NCI-H510A treated with DMSO at 0.1 percent for 48 hours (cell line): ENCODE results near the gene FRZB.

Experiments used
- DNase-seq: peaks from one replicate; lab custom pipeline; 2025; lab: John Stamatoyannopoulos, UW

The FRZB gene

DNA sequence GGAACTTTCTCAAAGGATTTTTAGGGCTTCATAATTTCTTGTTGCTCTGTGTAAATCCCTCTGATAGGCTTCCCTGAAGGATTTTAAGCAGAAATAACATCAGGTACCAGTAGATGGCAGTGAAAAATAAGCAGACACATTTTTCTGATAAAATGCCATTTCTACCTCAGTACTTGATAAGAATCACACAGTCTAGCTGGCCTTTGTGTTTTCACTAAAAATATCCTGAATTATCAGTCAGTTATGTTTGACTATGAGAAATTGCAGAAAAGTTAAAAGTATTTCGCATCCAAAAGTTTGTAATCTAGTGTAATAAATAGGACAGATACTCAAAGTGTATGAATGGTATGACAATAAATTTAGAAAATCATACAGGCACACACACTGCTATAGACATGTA, 81.7 kb downstream of the FRZB start:
- peak; percentile 71 for DNase-seq

DNA sequence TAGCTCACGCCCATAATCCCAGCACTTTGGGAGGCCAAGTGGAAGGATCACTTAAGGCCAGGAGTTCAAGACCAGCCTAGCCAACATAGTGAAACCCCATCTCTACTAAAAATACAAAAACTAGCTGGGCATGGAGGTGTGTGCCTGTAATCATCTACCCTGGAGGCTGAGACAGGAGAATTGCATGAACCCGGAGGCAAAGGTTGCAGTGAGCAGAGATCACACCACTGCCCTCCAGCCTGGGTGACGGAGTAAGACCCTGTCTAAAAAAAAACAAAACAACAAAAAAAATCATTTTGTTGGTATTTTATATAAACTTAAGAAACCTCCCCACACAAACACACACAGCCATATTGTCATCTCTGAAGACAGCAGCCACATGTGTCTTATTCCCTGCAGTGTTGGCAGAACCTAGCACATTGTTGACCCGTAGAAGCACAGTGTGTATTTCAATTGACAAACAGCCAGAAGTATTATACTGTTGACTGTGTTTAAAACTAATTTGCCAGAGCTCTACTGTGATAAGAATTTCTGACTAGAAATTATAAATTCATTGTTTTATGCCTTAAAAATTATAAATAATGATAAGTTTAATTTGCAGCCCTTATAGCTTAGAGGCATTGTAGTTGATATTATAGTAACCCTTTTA, 82.3 kb downstream of the FRZB start:
- no peak for DNase-seq
